DND-41 (cell line): ENCODE data around the gene STK32B.
"Not testable (repeated sequence)": the region's sequence is repeated elsewhere in the genome, so short reads cannot be mapped to it uniquely, and the experiment has no call there.

Source experiments
- ATAC-seq: fragments of 200-7000 bp; cut with Tn5 transposase; 3 replicates; pipeline ENCODE4 v1.9.1; 2021; ENCODE audit warnings: low read depth; ENCODE audit not compliant: insufficient read depth
- DNase-seq: peaks from one replicate; pipeline ENCODE4 v3.0.0-alpha.2; 2020
- H2AFZ ChIP-seq: 2 replicates; pipeline ENCODE4 v1.6.0; 2012; ENCODE audit warnings: low read depth, low read length
- H3K27ac ChIP-seq: 2 replicates; pipeline ENCODE4 v1.5.1; 2012; ENCODE audit warnings: low read length, inconsistent platforms
- H3K27me3 ChIP-seq: fragments of 200-600 bp; sonication (generic); 2 replicates; pipeline ENCODE4 v1.6.0; 2012; ENCODE audit warnings: low read length, mild to moderate bottlenecking, inconsistent platforms; ENCODE audit not compliant: insufficient read depth, poor library complexity
- H3K36me3 ChIP-seq: 2 replicates; pipeline ENCODE4 v1.5.1; 2012; ENCODE audit warnings: low read length, inconsistent platforms; ENCODE audit not compliant: insufficient read depth
- H3K4me1 ChIP-seq: 2 replicates; pipeline ENCODE4 v1.5.1; 2012; ENCODE audit warnings: mild to moderate bottlenecking, low read length; ENCODE audit not compliant: insufficient read depth
- H3K4me2 ChIP-seq: 2 replicates; pipeline ENCODE4 v1.6.0; 2012; ENCODE audit warnings: mild to moderate bottlenecking, moderate library complexity, low read length, inconsistent platforms; ENCODE audit not compliant: insufficient read depth
- H3K4me3 ChIP-seq, 2 experiments: fragments of 200-600 bp in 1 of 2; shearing (Covaris generic) in 1 of 2; 2 replicates each; pipeline ENCODE4 v1.5.1; 2012 to 2016; ENCODE audit warnings: inconsistent platforms in 2 of 2, low read length in 2 of 2, mild to moderate bottlenecking in 2 of 2, low read depth in 1 of 2, moderate library complexity in 1 of 2
- H3K79me2 ChIP-seq: 2 replicates; pipeline ENCODE4 v1.6.0; 2012; ENCODE audit warnings: low read length, inconsistent platforms; ENCODE audit not compliant: insufficient read depth
- H3K9ac ChIP-seq: 2 replicates; pipeline ENCODE4 v1.6.0; 2012; ENCODE audit warnings: low read depth, mild to moderate bottlenecking, inconsistent platforms, low read length, moderate library complexity
- H3K9me3 ChIP-seq: 2 replicates; pipeline ENCODE4 v1.5.1; 2012; ENCODE audit warnings: low read length, moderate library complexity, mild to moderate bottlenecking, inconsistent platforms; ENCODE audit not compliant: insufficient read depth, severe bottlenecking
- H4K20me1 ChIP-seq: 2 replicates; pipeline ENCODE4 v1.6.0; 2012; ENCODE audit warnings: low read length; ENCODE audit not compliant: insufficient read depth
- CTCF ChIP-seq: IDR thresholded peaks from 2 replicates; pipeline ENCODE4 v1.5.1; 2012; ENCODE audit warnings: borderline replicate concordance, low read length, moderate library complexity, mild to moderate bottlenecking; ENCODE audit not compliant: poor library complexity, severe bottlenecking; ENCODE audit errors: extremely low read depth
- EZH2 ChIP-seq: IDR thresholded peaks from 3 replicates; pipeline ENCODE4 v1.6.1; 2012; ENCODE audit warnings: borderline replicate concordance, low read depth, mild to moderate bottlenecking, moderate library complexity, low read length, inconsistent platforms; ENCODE audit not compliant: severe bottlenecking

Gene STK32B

DNA sequence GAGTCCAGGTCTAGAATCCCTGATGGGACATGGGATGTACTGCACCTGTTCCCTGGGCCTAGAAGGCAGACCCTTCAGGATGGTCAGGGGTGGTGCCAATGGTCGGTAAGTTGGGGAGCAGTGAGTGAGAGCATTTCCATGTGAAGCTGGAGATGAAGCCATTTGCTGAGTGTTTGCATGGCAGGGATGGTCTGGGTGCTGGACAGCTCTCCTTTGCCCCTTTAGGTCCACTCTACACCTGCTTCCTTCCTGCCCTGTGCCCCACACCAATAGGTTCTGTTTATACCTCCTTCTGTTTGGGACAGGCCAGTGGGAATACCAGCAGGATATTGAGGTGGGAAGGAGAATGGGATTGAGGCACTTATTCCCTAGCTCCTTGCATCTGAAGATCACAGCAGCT lies 181.3 kb downstream of the STK32B start:
- no peaks in the 10 kb centered on the region for H3K79me2 ChIP-seq
- H3K9ac ChIP-seq: no peak overlapping the region
- H3K9me3 ChIP-seq: no peaks in the 10 kb centered on the region
- no peaks in the 10 kb centered on the region for H3K36me3 ChIP-seq
- H3K4me3 ChIP-seq: no peak overlapping the region
- ATAC-seq (no peak), DNase-seq (no peak)
- H3K4me1 ChIP-seq: no peaks in the 10 kb centered on the region
- H3K27ac ChIP-seq: no peak overlapping the region
- no peaks in the 10 kb centered on the region for H4K20me1 ChIP-seq
- H3K4me2 ChIP-seq: no peak overlapping the region
- TF ChIP-seq CTCF (no peak), EZH2 (no peak)
- H3K27me3 ChIP-seq: no peaks in the 10 kb centered on the region
- no peak overlapping the region for H2AFZ ChIP-seq

GRCh38 chr4:5237086-5237660 lies 185.9 kb downstream of the STK32B start:
- no peak overlapping the region for H3K4me3 ChIP-seq
- no peaks in the 10 kb centered on the region for H3K36me3 ChIP-seq
- H3K27me3 ChIP-seq: no peaks in the 10 kb centered on the region
- H3K4me1 ChIP-seq: no peaks in the 10 kb centered on the region
- no peak for DNase-seq
- H3K4me2 ChIP-seq: no peak overlapping the region
- no peak overlapping the region for H3K27ac ChIP-seq
- H3K79me2 ChIP-seq: no peaks in the 10 kb centered on the region
- H3K9me3 ChIP-seq: no peaks in the 10 kb centered on the region
- H2AFZ ChIP-seq: no peak overlapping the region
- peaks cover 6% of the 10 kb centered on the region for H4K20me1 ChIP-seq
- no peak overlapping the region for H3K9ac ChIP-seq
- no peak for ATAC-seq
- TF ChIP-seq CTCF (no peak), EZH2 (no peak)

- no peaks in the 10 kb centered on the region for H3K27me3 ChIP-seq
- TF ChIP-seq EZH2: no peak
- TF ChIP-seq CTCF: no peak
- no peaks in the 10 kb centered on the region for H3K9me3 ChIP-seq
- H3K4me3 ChIP-seq: no peak overlapping the region
- H2AFZ ChIP-seq: no peak overlapping the region
- H3K9ac ChIP-seq: no peak overlapping the region
- no peaks in the 10 kb centered on the region for H3K79me2 ChIP-seq
- no peak overlapping the region for H3K4me2 ChIP-seq
- H3K27ac ChIP-seq: no peak overlapping the region
- peaks cover 6% of the 10 kb centered on the region for H4K20me1 ChIP-seq
- no peaks in the 10 kb centered on the region for H3K4me1 ChIP-seq
- no peaks in the 10 kb centered on the region for H3K36me3 ChIP-seq
- ATAC-seq: no peak
- DNase-seq: no peak
Observed at GRCh38 chr4:5238173-5238572, 186.9 kb downstream of the STK32B start.

- not testable (repeated sequence) for H3K27ac ChIP-seq, H3K27me3 ChIP-seq, H3K36me3 ChIP-seq, H3K79me2 ChIP-seq, H4K20me1 ChIP-seq, H2AFZ ChIP-seq, H3K9me3 ChIP-seq, H3K4me3 ChIP-seq, H3K4me1 ChIP-seq, ATAC-seq, H3K9ac ChIP-seq, H3K4me2 ChIP-seq
- DNase-seq: peak; percentile 50
Observed at GRCh38 chr4:5247061-5247460, 195.8 kb downstream of the STK32B start.
